ENCODE measurements around the gene DDI1.

DDI1 gene

GRCh38 chr11:104036588-104036987 is at the start of gene DDI1:
Gene DDI1 (plus strand): TSS chr11:104036640. CDS start chr11:104036823, 183 bp downstream.
- DNase-seq: no peak

DNA sequence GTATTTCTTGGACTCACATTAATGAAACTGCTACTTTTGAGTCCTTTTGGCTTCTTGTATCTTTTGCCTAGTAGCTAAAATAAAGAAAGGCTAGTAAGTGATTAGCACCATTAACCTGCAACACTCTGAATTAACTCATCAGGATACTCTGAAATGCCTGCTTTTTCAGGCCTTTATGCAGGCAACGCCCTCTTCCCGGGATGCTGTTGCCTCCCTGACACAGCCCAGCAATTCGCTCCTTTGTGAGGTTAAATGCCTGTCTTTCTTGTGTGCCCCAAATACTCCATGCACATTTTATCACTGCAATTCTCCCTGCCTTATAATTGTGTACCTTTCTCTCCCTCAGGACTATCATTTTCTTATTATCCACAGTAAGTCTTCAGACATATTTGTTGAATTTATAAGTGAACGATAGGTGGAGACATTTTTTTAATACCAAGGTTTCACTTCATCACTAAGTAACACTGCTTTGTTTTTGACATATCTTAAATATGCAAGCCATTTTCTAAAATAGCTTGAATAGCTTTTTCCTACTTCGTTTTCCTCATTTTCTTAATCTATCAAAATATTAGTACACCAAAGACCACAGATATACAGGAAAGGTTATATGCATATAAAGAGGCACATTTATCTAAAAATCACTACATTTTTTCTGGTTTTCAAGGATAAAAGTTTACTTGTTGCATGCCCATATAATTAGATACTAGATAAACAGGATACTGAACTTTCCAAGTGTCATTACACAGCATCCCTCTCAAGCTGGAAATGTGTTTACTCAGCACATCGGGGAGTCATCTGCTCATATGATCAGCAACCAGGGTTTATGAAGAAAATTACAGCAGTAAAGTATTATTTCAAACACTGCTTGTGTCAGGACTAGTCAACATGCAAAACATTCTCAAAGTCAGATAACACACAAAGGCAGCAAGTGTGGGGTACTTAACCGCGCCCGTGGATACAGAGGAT is 48.5 kb upstream of the DDI1 start:
- DNase-seq: no peak

- no peak for DNase-seq
Observed at GRCh38 chr11:103988595-103988969, 47.9 kb upstream of the DDI1 start.

DNA sequence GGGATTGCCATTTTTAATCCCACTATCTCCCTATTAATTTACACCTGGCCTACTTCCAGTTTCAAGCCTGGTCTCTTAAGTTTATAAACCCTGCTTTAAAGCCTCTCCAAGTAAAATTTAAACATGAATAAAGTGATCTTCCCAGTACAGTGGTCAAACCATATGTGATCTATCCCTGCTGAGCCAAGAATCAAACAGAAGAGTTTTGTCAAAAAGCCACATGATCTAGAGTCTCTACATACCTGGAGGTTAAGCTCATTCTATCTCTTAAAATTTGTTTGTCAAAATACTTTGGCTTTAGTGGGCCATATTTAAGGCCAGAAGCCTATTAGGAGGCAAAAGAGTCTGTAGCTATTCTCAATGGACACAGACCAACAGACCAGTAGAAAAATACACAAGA is 42.9 kb upstream of the DDI1 start:
- no peak for DNase-seq

DNA sequence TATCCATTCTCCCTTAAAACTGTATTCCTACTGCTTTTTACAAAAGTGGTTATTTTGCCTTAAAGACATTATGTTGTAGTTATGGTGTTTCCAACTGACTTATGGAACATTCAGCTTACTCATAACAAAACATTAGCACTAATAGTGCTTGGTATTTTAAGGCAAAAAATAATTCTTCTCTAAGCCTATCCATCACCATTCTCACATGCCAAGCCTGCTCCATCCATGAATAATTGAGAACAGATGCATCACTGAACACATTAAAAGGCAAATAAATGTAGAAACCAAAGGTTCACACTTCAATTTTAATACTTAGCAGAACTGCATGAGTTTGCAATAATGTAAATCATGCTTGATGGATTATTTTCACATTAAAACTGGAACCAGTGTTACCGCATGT is 42.3 kb upstream of the DDI1 start:
- no peak for DNase-seq

DNA sequence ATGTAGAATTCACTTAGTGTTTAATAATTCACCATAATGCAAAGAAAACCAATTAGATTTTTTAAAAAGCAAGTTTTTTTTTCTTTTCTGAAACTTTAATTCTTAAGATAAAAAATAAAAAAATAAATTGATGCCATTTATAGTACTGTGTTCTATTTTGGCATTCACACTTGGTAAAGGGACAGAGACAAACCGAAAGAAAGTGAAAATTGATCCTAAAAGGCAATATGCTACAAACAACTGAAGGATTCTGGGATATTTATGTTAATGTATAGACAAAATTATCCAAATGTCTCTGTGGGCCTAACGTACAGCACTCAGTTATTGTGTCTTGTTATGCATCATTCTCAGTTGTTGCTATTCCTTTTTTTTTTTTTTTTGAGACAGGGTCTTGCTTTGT is 41.9 kb upstream of the DDI1 start:
- no peak for DNase-seq

GRCh38 chr11:103995896-103996295 is 40.5 kb upstream of the DDI1 start:
- no peak for DNase-seq

DNA sequence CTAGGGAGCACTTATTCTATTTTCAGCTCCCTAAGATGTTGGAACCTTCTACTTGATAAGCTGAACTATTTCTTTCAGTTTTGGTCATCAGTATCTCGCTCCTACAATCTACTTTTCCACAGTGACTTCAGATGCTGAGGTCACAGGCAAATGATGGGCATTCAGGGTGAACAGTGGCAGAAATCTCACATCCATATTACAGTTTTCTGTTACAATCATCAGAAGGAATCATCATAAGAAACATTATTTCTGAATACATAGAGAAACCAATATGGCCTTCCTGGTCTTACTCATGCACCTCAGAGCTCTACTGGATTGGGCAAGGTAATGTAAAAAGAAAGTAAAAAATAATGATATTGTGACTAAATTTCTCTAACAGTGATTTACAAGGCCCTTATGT is 39.4 kb upstream of the DDI1 start:
- DNase-seq: no peak

DNA sequence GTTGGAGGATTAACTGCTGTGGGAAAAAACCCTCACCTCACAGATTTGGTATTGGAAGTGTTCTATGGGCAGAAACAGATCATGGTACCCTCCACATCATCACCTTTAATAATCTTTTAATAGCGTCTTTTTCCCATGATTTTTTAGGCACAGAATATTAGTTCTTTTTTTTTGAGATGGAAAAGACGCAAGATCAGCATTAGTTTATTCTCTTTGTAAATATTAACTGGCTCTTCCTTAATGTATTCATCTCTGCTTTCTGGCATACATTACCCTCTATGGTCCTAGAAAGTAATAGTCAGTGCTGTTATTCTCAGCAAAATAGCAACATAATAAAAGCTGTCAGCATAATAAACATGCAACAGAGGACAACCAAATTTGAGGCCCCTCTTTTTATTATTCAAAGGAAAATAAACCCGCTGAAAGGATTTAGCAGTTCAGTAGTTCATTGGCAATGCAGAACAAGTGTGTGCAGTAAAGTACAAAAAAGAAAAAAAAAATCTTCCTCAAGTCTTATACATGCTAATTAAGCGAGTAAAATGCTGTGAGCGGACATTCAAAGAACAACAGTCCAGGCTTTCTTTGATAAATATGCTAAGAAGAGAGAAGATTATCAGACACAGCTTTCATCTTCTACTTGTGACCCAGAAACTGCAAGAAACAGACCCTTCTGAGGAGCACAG is 37.5 kb upstream of the DDI1 start:
- DNase-seq: no peak

DNA sequence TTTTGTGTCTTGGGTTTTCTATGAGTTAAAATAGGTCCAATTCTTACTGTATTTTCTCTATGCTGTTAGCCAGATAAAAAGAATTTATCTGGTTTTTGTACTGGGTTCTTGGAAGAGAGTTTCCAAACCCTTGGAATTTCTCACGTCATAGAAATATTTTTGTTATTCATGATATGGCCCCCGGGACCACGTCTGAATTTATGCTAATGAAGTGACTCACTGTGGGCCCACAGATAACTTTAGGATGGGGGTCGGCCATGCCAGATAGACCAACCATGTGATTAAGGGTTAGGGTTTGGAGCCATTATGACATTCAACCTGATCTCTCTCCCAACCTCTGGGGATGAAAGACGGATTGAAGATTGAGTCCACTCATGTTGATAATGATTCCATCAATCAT is 35.6 kb upstream of the DDI1 start:
- DNase-seq: no peak

- DNase-seq: no peak
Observed at GRCh38 chr11:104001561-104002056, 34.8 kb upstream of the DDI1 start.

- DNase-seq: no peak
Observed at GRCh38 chr11:104003491-104003890, 32.9 kb upstream of the DDI1 start.

DNA sequence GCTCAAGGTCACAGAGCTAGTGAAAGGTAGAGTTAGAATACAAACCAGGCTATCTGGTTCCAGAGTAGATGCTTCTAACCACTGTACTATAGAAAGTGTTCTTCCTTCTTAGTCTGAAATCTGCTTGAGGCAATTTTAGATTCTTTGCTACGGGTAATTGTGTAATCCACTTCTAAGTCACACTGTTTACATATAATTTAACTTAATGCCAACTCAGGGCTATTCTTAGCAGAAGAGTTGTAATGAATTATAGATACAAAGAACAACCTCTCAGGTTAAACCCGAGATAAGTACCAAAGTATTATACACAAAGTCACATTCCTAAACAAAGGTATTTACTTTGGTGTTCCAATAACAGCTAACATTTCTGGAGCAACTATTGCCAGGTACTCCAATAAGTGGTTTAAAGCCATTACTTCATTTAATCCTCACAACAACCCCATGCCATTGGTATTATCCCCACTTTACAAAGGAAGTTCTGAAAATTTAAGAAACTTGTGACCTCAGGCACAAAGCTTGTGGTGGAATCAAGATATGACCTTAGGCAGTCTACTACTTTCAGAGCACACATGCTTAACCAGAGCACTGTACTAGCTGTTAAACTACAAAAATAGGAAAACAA is 31.1 kb upstream of the DDI1 start:
- DNase-seq: no peak

- no peak for DNase-seq
Observed at GRCh38 chr11:104009744-104010143, 26.7 kb upstream of the DDI1 start.

- DNase-seq: no peak
Observed at GRCh38 chr11:104011044-104011443, 25.4 kb upstream of the DDI1 start.

GRCh38 chr11:104015649-104016415 is 20.6 kb upstream of the DDI1 start:
- no peak for DNase-seq

DNA sequence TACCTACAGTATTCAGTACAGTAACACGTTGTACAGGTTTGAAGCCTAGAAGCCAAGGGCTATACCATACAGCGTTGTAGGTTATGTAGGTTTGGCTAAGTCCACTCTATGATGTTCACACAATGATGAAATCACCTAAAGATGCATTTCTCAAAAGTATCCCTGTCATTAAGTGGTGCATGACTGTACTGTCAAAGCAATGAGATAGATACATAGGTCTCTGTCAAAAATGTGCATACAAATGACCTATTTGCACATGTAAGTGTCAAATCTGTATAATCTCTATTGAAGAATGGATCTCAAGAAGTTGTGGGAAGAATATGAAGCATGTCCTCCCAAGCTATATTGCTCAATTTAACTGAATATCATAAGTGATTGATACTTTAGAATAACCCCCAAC is 11.9 kb upstream of the DDI1 start:
- DNase-seq: no peak

DNA sequence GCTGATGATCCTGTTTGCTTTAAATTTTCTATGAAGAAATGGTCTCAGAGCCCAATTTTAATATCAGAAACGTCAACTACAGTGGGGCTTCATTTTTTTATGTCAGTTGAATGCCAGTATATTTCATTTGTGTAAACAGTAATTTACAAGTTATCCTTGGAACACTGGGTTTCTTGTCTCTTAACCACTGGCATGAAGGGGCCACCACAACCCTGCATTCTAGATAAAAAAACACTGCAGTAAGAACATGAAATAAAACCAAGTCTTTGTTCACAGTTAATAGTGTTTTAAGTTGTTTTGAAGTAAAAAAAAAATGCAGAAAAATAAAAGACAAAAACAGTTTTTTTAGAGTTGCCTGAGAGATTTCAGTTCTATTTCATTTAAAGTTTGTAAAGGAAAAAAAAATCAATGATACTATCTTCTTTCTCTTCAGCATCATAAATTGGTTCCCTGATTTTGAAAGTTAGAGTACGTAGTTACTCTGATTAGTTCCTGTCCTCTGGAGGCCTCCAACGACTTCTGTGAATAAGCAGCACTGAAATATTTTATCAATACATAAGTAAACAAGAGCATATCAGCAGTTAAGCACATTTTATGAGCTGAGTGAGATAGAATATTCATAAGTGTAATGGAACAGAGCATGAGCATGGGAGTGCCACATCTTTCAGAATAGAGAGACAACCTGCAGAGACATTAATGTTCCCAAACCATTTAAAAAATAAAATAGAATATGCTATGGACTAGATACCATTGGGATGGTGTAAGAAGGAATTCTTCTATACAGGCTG is 7.8 kb upstream of the DDI1 start:
- no peak for DNase-seq

DNA sequence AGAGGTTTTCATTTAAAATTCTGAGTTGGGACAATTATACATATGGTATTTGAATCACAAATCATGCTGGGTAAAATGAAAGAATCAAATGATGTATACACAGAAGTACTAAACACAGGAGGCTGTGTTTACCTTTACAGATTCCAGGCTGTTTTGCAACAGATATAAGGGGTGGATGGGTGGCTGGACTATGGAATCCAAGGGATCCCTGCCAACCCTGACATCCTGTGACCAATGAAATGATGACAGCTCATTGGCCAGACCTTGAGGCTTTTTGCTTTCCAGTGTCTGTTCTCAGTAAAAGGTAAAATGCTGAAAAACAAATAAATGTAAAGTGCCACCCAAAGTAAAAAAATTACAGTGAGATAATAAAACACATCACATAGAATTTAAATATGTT is 3.3 kb upstream of the DDI1 start:
- DNase-seq: no peak

GRCh38 chr11:104033561-104033960 is 2.9 kb upstream of the DDI1 start:
- DNase-seq: no peak

GRCh38 chr11:104036995-104037394 is 555 bp downstream of the DDI1 start:
- no peak for DNase-seq

- DNase-seq: no peak
Observed at GRCh38 chr11:104041792-104042191, 5.4 kb downstream of the DDI1 start.

All from AML-193 (cell line).